Uterus (tissue), 4 donors: ENCODE results near the gene TEAD4. TPM values are rescaled to one million over a fixed set of nuclear protein-coding genes. Genes with fewer than 3 reads are reported as not detected.

ENCODE experiments used
- DNase-seq, 2 donors: peaks; one replicate each; pipeline ENCODE4 v3.0.0-alpha.2; 2019 to 2020
- H3K27ac ChIP-seq, 2 donors: fragments of 200-600 bp; sonication (generic); 1 replicate in 1 of 2; 2 replicates in 1 of 2; pipeline ENCODE4 v1.5.1; 2016 to 2018
- H3K27me3 ChIP-seq, 2 donors: fragments of 200-600 bp; sonication (generic); one replicate each; pipeline ENCODE4 v1.5.1; 2018 to 2019; ENCODE audit warnings: control low read depth in 1 of 2
- H3K36me3 ChIP-seq, 2 donors: fragments of 200-600 bp; sonication (generic); one replicate each; pipeline ENCODE4 v1.5.1; 2019; ENCODE audit warnings: control low read depth in 1 of 2
- H3K4me1 ChIP-seq, 2 donors: fragments of 200-600 bp; sonication (generic); one replicate each; pipeline ENCODE4 v1.5.1; 2018 to 2019; ENCODE audit warnings: control low read depth in 1 of 2
- H3K4me3 ChIP-seq, 2 donors: fragments of 200-600 bp; sonication (generic); 1 replicate in 1 of 2; 2 replicates in 1 of 2; pipeline ENCODE4 v1.5.1; 2018 to 2019; ENCODE audit warnings: mild to moderate bottlenecking in 1 of 2
- H3K9me3 ChIP-seq, 2 donors: fragments of 200-600 bp; sonication (generic); one replicate each; pipeline ENCODE4 v1.5.1; 2019; ENCODE audit warnings: control low read depth in 1 of 2
- POLR2A ChIP-seq, 2 donors: fragments of 450-650 bp; IDR thresholded peaks; one replicate each; pipeline ENCODE4 v1.6.1; 2016; ENCODE audit warnings: antibody characterized with exemption in 2 of 2, mild to moderate bottlenecking in 1 of 2, moderate library complexity in 1 of 2
- intact Hi-C: fragments of 100-400 bp; cut with DNase I; formaldehyde crosslinking; loops from one replicate; pipeline ENCODE4 v1.15.1; 2023; ENCODE audit warnings: low total_unique reads
- total RNA-seq, 4 donors: library from RNA; depleted of rRNA in 3 of 4; stranded (reverse); fragments of >200 nt in 3 of 4; gene quantifications; one replicate each; pipeline versions ENCODE4 v1.1.0 to v1.2.4, GENCODE V29; 2014 to 2023
- TF ChIP-seq, protein P1 (sequence below), 4 experiments: fragments of 200-600 bp in 2 of 4; fragments of 450-650 bp in 2 of 4; sonication (generic) in 2 of 4; IDR thresholded peaks; one replicate each; pipeline ENCODE4 v1.5.1; 2016 to 2019; ENCODE audit warnings: antibody characterized with exemption in 4 of 4, mild to moderate bottlenecking in 2 of 4, moderate library complexity in 1 of 4
- donor health status: DM: yes; HTN: yes; CAD: no.

TEAD4 gene
- total RNA-seq, 4 donors from 2014 or later: 1.3 to 33.8 (median 14.9) TPM

DNA sequence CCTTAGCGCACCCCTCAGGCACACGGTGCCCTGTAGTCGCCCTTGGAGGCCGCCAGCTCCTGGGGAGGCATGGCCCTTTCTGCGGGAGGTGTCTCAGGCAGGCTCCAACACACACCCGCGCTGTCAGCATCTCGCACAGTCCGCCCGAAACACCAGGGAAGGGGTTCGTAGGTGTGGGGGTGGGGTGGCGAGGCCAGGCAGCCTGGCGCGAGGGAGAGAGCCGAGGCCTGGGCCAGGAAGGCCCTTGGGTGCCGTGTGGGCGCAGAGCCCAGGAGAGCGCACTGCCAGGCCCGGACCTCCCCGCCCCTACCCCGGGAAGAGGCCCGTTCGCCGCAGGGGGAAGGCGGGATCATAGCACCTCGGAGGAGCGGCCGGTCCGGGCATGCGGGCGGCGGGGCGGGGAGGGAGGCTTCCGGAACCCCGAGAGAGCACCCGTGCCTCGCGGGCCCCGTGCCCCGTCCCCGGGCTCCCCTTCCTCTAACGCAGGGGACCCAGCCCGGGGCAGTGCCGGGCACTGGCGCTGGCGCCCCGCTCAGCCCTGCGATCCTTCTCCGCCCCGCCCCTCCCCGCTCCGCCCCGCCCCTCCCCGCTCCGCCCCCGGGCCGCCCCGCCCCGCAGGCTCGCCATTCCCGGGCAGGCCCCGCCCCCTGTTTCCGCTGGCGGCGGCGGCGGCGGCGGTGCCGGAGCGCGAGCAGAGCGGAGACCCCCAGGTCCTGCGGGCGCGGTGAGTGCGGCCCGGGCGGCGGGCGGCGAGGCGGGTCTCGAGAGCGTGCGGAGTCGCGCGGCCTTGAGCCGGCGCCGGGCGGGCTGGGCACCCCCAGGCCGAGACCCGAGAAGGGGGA lies 117.8 kb downstream of the TEAD4 start, which contains the start of gene TSPAN9:
Gene TSPAN9 (plus strand): TSS at position 650 of the 842 bp plus-strand sequence. CDS start 123,815 bp downstream, outside the sequence.
- Histone ChIP-seq H3K4me3 (peak within 1 kb of the TSS; percentile 88 to 98), H3K9me3 (no peaks in the 10 kb centered on the region), H3K4me1 (peaks cover 0 to 4% of the 10 kb centered on the region in 2 donors), H3K36me3 (no peaks in the 10 kb centered on the region), H3K27me3 (no peaks in the 10 kb centered on the region), H3K27ac (peak within 1 kb of the TSS; percentile 92 to 95)
- intact Hi-C loops: loop anchor here (10.0 kb wide), 2 partner anchors 58 to 198 kb away; no protein-coding TSS in a partner anchor
- TF ChIP-seq, protein P1, sequence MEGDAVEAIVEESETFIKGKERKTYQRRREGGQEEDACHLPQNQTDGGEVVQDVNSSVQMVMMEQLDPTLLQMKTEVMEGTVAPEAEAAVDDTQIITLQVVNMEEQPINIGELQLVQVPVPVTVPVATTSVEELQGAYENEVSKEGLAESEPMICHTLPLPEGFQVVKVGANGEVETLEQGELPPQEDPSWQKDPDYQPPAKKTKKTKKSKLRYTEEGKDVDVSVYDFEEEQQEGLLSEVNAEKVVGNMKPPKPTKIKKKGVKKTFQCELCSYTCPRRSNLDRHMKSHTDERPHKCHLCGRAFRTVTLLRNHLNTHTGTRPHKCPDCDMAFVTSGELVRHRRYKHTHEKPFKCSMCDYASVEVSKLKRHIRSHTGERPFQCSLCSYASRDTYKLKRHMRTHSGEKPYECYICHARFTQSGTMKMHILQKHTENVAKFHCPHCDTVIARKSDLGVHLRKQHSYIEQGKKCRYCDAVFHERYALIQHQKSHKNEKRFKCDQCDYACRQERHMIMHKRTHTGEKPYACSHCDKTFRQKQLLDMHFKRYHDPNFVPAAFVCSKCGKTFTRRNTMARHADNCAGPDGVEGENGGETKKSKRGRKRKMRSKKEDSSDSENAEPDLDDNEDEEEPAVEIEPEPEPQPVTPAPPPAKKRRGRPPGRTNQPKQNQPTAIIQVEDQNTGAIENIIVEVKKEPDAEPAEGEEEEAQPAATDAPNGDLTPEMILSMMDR (IDR thresholded peaks at IDR 0.05): no peak
- TF ChIP-seq POLR2A (IDR thresholded peaks at IDR 0.05): peak; percentile 43 to 77
- peak; percentile 72 to 73 for DNase-seq

DNA sequence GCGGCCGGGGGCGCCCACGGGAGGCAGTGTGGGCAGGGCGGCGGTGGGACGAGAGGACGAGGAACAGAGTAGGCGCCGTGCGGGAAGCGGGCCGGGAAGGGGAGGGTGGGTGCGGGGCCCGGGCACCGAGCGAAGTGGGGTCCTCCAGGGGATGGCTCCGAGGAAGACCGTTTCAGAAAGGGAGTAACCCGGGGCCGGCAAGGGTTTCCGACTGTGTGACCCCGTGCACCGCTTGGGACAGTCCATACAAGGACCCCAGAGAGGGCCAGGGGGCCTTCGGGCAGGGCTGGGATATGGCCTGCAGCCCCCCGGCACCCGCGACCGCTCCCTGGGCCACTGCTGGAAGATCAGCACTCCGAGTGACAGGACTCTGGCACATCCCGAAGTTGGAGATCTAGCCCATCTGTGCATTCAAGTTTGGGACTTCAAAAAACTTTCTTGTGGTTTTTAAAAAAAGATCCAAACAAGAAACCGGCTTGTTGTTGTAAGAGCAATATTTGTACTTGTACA lies 118.4 kb downstream of the TEAD4 start:
- Histone ChIP-seq H3K9me3 (no peaks in the 10 kb centered on the region), H3K4me1 (peaks cover 0 to 4% of the 10 kb centered on the region in 2 donors), H3K27ac (peak overlapping the region; percentile 92 to 95), H3K27me3 (no peaks in the 10 kb centered on the region), H3K36me3 (no peaks in the 10 kb centered on the region), H3K4me3 (peak overlapping the region; percentile 88 to 98)
- intact Hi-C loops: loop anchor here (10.0 kb wide), 2 partner anchors 57 to 197 kb away; no protein-coding TSS in a partner anchor
- TF ChIP-seq, protein P1 (IDR thresholded peaks at IDR 0.05): no peak
- no peak for TF ChIP-seq POLR2A (IDR thresholded peaks at IDR 0.05)
- peak; percentile 50 to 54 for DNase-seq

DNA sequence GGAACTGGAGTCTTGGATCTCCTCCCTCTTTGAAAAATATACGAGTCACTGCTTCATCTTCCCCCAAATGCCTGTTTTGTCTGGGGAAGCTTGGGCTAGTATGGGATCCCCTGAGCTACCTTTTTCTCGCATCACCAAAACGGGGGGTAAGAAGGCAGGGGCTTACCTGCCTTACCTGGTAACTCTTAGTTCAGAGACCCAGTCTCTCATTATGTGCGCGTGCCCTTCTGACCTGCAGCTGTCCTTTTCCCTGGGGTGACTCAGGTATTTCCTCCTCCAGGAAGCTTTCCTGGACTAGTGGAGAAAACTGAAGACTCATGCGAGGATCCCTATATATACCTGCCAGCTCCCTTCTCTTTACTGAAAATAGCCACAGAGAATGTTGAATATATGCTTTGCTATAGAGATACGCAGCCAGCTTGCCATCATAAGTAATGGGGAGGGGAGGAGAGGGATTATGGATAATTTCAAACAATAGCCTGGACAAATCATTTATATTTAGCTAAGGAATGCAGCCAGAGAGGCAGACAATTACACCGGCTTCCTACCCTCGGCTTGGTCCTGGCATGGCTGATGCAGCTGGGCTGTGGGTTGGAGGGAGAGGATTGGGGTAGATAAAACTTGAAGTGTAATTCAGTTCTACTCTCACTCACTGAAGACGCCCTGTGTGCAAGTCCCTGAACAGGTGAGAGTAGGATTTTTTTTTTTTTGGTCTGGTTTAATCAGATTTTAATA lies 119.1 kb downstream of the TEAD4 start:
- H3K27ac ChIP-seq: peak overlapping the region; percentile 92 to 95
- TF ChIP-seq, protein P1 (IDR thresholded peaks at IDR 0.05): no peak
- no peak for TF ChIP-seq POLR2A (IDR thresholded peaks at IDR 0.05)
- intact Hi-C loops: loop anchor here (10.0 kb wide), 2 partner anchors 57 to 197 kb away; no protein-coding TSS in a partner anchor
- peak overlapping the region; percentile 88 to 98 for H3K4me3 ChIP-seq
- no peaks in the 10 kb centered on the region for H3K36me3 ChIP-seq
- H3K27me3 ChIP-seq: no peaks in the 10 kb centered on the region
- no peak for DNase-seq
- peaks cover 0 to 4% of the 10 kb centered on the region in 2 donors for H3K4me1 ChIP-seq
- no peaks in the 10 kb centered on the region for H3K9me3 ChIP-seq

DNA sequence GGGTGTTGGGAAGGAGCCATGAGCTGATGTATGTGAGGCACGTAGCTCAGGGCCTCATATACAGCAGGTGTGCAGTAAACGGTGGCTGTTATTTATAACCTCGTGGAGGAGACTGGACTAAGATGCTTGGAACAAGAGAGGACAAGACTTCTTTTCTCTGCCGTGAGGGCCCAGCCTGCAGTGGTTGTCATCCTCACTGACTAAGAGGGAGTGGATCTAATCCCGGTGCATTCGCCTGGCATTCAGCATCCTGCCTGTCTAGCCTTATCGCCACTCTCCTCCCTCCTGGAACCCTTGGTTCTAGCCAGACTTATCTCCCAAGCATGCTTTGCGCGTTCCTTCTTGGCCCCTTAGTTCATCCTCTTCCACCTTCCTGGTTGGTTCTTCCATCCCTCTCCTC lies 121.9 kb downstream of the TEAD4 start:
- Histone ChIP-seq H3K36me3 (no peaks in the 10 kb centered on the region), H3K4me1 (peaks cover 0 to 4% of the 10 kb centered on the region in 2 donors), H3K9me3 (no peaks in the 10 kb centered on the region), H3K27me3 (no peaks in the 10 kb centered on the region), H3K27ac (peak overlapping the region; percentile 5), H3K4me3 (no peak overlapping the region)
- intact Hi-C loops: no loop called here
- TF ChIP-seq, protein P1 (IDR thresholded peaks at IDR 0.05): no peak
- TF ChIP-seq POLR2A (IDR thresholded peaks at IDR 0.05): no peak
- DNase-seq: no peak
